ENCODE measurements around the gene MUSTN1. TPM values are rescaled to one million over a fixed set of nuclear protein-coding genes. Genes with fewer than 3 reads are reported as not detected.

MUSTN1 gene
- total and polyA plus RNA-seq, 2 of the 13 experiments (the other 11 are each of a cell fraction or from before 2014, with no cell fraction given): 0.84 to 1.4 TPM

- peak; percentile 40; the same call in 1 of the 2 replicates for TF ChIP-seq HOMEZ (CRISPR knock-in tag; IDR thresholded peaks at IDR 0.05; ENCODE audit: low read depth)
- TF ChIP-seq RAD21 (CRISPR knock-in tag; IDR thresholded peaks at IDR 0.05): no peak
- no peak for TF ChIP-seq FOXJ3 (CRISPR knock-in tag; IDR thresholded peaks at IDR 0.05; ENCODE audit: borderline replicate concordance)
- TF ChIP-seq SIN3A (IDR thresholded peaks at IDR 0.05; ENCODE audit: borderline replicate concordance, low read depth, low read length): no peak
- TF ChIP-seq ZNF569 (CRISPR knock-in tag; IDR thresholded peaks at IDR 0.05; ENCODE audit: borderline replicate concordance): no peak
- no peak for TF ChIP-seq HNF4G (IDR thresholded peaks at IDR 0.05; ENCODE audit: borderline replicate concordance, low read depth, low read length)
- TF ChIP-seq HNF4G (CRISPR knock-in tag; IDR thresholded peaks at IDR 0.05; ENCODE audit: borderline replicate concordance, low read depth): no peak; the same call in 1 of the 2 replicates
- TF ChIP-seq, protein P1, sequence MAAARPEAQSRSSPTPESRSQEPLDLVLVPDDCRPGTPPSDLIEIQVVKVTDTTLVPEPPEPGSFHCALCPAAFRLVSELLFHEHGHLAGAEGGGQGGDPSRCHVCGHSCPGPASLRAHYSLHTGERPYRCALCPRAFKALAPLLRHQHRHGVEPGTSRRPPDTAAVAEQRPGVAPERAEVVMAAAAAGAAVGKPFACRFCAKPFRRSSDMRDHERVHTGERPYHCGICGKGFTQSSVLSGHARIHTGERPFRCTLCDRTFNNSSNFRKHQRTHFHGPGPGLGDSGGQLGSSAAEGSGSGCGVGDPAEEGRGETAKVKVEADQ (CRISPR knock-in tag; IDR thresholded peaks at IDR 0.05; ENCODE audit: borderline replicate concordance): no peak
- TF ChIP-seq ZNF33B (CRISPR knock-in tag; IDR thresholded peaks at IDR 0.05): no peak
- no peak for TF ChIP-seq MAFF (IDR thresholded peaks at IDR 0.05; ENCODE audit: low read depth, low read length)
- TF ChIP-seq CREB1 (IDR thresholded peaks at IDR 0.05): no peak
- no peak for TF ChIP-seq CREB1 (CRISPR knock-in tag; IDR thresholded peaks at IDR 0.05)
- no peak for TF ChIP-seq HNRNPLL (IDR thresholded peaks at IDR 0.05; ENCODE audit: low read depth, low read length, poor library complexity, severe bottlenecking)
- TF ChIP-seq RCOR2 (CRISPR knock-in tag; IDR thresholded peaks at IDR 0.05): no peak
- no peak for TF ChIP-seq ZNF761 (CRISPR knock-in tag; conservative IDR thresholded peaks at IDR 0.05)
- TF ChIP-seq ZNF567 (CRISPR knock-in tag; IDR thresholded peaks at IDR 0.05; ENCODE audit: borderline replicate concordance): no peak
- TF ChIP-seq MTF2 (CRISPR knock-in tag; IDR thresholded peaks at IDR 0.05; ENCODE audit: borderline replicate concordance): no peak
- TF ChIP-seq ZNF670 (CRISPR knock-in tag; IDR thresholded peaks at IDR 0.05; ENCODE audit: borderline replicate concordance): no peak
- TF ChIP-seq, protein P2, sequence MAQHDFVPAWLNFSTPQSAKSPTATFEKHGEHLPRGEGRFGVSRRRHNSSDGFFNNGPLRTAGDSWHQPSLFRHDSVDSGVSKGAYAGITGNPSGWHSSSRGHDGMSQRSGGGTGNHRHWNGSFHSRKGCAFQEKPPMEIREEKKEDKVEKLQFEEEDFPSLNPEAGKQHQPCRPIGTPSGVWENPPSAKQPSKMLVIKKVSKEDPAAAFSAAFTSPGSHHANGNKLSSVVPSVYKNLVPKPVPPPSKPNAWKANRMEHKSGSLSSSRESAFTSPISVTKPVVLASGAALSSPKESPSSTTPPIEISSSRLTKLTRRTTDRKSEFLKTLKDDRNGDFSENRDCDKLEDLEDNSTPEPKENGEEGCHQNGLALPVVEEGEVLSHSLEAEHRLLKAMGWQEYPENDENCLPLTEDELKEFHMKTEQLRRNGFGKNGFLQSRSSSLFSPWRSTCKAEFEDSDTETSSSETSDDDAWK (CRISPR knock-in tag; IDR thresholded peaks at IDR 0.05): no peak
- peak; percentile 31; the same call in 1 of the 2 replicates for TF ChIP-seq THAP11 (CRISPR knock-in tag; IDR thresholded peaks at IDR 0.05)
- no peak for TF ChIP-seq TARDBP (CRISPR knock-in tag; IDR thresholded peaks at IDR 0.05)
- TF ChIP-seq PRMT3 (CRISPR knock-in tag; IDR thresholded peaks at IDR 0.05; ENCODE audit: borderline replicate concordance, low read depth): no peak
- TF ChIP-seq ELF4 (CRISPR knock-in tag; IDR thresholded peaks at IDR 0.05; ENCODE audit: borderline replicate concordance): no peak
- TF ChIP-seq PAF1 (CRISPR knock-in tag; IDR thresholded peaks at IDR 0.05): no peak
- no peak for TF ChIP-seq POGZ (CRISPR knock-in tag; IDR thresholded peaks at IDR 0.05)
- no peak for TF ChIP-seq ZBTB43 (CRISPR knock-in tag; conservative IDR thresholded peaks at IDR 0.05)
Measured at GRCh38 chr3:52786330-52787215, 48.2 kb downstream of the MUSTN1 start (continued).
